Fibroblast of the aortic adventitia (primary cell): Measurements from ENCODE around the gene RGR. TPM values are rescaled to one million over a fixed set of nuclear protein-coding genes. Genes with fewer than 3 reads are reported as not detected.

ENCODE experiments used
- DNase-seq: peaks from one replicate; pipeline ENCODE4 v3.0.0-alpha.2; 2010; ENCODE audit warnings: low read depth
- H3K4me3 ChIP-seq: 2 replicates; pipeline ENCODE4 v1.5.1; 2011; ENCODE audit warnings: low read depth, mild to moderate bottlenecking, control low read depth, low read length, moderate library complexity
- total RNA-seq: library from RNA; depleted of rRNA; stranded (reverse); fragments of >200 nt; gene quantifications from 2 replicates; pipeline ENCODE4 v1.2.3, GENCODE V29; 2012; ENCODE audit warnings: low replicate concordance
- TF ChIP-seq, protein P1 (sequence below): IDR thresholded peaks from 2 replicates; pipeline ENCODE4 v1.5.1; 2011; ENCODE audit warnings: mild to moderate bottlenecking, low read length, control low read depth, inconsistent platforms; ENCODE audit not compliant: insufficient read depth

Gene RGR
- total RNA-seq, 1 donor: not detected

GRCh38 chr10:84298057-84298456 lies 53.2 kb downstream of the RGR start:
- TF ChIP-seq, protein P1, sequence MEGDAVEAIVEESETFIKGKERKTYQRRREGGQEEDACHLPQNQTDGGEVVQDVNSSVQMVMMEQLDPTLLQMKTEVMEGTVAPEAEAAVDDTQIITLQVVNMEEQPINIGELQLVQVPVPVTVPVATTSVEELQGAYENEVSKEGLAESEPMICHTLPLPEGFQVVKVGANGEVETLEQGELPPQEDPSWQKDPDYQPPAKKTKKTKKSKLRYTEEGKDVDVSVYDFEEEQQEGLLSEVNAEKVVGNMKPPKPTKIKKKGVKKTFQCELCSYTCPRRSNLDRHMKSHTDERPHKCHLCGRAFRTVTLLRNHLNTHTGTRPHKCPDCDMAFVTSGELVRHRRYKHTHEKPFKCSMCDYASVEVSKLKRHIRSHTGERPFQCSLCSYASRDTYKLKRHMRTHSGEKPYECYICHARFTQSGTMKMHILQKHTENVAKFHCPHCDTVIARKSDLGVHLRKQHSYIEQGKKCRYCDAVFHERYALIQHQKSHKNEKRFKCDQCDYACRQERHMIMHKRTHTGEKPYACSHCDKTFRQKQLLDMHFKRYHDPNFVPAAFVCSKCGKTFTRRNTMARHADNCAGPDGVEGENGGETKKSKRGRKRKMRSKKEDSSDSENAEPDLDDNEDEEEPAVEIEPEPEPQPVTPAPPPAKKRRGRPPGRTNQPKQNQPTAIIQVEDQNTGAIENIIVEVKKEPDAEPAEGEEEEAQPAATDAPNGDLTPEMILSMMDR: no peak
- H3K4me3 ChIP-seq: no peak overlapping the region
- no peak for DNase-seq

- TF ChIP-seq, protein P1: no peak
- no peak for DNase-seq
- H3K4me3 ChIP-seq: no peak overlapping the region
These were observed 57.4 kb downstream of the RGR start for GRCh38 chr10:84302223-84302622.

GRCh38 chr10:84306751-84307384 lies 62.0 kb downstream of the RGR start:
- TF ChIP-seq, protein P1: no peak
- no peak overlapping the region for H3K4me3 ChIP-seq
- no peak for DNase-seq

DNA sequence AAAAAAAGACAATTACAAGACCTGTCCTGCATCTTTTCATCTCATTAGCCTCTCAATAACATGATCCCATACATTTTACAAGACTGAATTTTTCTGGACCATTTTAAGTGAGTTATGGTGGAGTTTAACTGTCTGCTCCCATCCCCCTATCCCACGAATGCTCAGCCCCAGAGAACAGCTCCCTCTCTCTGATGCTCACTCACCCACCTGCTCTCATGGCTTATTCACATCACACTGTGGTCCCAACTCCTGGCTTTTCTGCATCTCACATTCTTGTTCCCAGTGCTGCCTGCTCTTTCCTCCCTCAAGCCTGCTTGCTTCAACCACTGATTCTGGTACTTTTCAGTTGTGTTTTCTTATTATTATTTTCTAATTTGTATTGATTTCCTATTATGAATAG lies 63.2 kb downstream of the RGR start:
- TF ChIP-seq, protein P1: no peak
- DNase-seq: no peak
- H3K4me3 ChIP-seq: no peak overlapping the region

DNA sequence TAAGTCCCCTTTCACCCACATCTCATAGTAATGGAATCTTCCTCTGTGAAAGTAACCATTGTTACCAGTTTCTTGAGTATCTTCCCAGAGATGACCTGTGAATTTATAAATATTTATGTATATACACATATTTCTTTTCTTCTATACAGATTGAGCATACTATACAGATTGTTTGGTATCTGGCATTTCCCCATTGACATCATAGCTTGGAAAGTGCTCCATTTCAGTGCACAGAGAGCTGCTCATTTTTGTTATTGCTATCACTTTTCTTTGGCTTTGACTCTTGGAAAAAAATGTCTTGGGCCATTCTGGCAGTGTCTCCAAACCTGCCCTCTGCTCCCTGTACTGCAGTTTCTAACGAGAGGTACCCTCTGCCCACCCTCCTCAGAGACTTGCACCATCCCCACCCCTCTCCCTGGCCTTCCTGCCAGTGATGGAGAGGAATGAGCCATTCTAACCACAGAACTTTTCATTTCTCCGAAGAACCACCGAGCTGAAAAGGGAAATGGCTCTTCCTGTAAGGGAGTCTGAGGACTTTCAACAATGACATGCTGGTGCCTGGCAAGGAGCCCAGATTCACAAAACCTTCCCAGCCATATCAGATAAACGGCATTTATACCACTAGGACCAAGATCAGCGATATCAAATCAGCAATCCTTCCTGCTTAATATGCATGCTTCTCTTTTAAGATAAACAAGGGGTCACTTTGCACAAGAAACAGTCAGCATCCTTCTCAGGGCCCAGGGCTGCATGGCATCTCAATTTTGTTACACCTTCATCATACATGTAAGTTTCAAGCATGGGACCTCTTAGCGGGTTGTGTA lies 63.8 kb downstream of the RGR start:
- H3K4me3 ChIP-seq: no peak overlapping the region
- TF ChIP-seq, protein P1: no peak
- DNase-seq: peak; percentile 70

Other genes starting within 250 kb of the RGR start
- gene GHITM, start 105.5 kb upstream of the RGR start, total RNA-seq: 117 and 161 TPM in 2 replicates
- gene GPR15LG, start 71.3 kb upstream of the RGR start, total RNA-seq: not detected in 2 replicates
- not detected in 2 replicates for gene CDHR1, start 50.5 kb upstream of the RGR start, total RNA-seq
- not detected in 2 replicates for gene LRIT2, start 19.5 kb upstream of the RGR start, total RNA-seq
- gene LRIT1, start 3.5 kb upstream of the RGR start, total RNA-seq: not detected in 2 replicates
- gene CCSER2, start 83.5 kb downstream of the RGR start, total RNA-seq: 40.8 and 49.6 TPM in 2 replicates